Peyer's patch (tissue), 4 donors: ENCODE data around the gene ARL5C.

Experiments
- CTCF ChIP-seq, 6 experiments: fragments of 450-650 bp in 4 of 6; fragments of 200-600 bp in 2 of 6; sonication (generic) in 1 of 6; IDR thresholded peaks; one replicate each; pipeline ENCODE4 v1.5.1; 2017 to 2019; ENCODE audit warnings: antibody characterized with exemption in 6 of 6, mild to moderate bottlenecking in 3 of 6, moderate library complexity in 1 of 6
- POLR2A ChIP-seq, 2 donors: fragments of 450-650 bp; IDR thresholded peaks; one replicate each; pipeline ENCODE4 v1.5.1; 2017; ENCODE audit warnings: antibody characterized with exemption in 2 of 2, mild to moderate bottlenecking in 2 of 2, moderate library complexity in 2 of 2

DNA sequence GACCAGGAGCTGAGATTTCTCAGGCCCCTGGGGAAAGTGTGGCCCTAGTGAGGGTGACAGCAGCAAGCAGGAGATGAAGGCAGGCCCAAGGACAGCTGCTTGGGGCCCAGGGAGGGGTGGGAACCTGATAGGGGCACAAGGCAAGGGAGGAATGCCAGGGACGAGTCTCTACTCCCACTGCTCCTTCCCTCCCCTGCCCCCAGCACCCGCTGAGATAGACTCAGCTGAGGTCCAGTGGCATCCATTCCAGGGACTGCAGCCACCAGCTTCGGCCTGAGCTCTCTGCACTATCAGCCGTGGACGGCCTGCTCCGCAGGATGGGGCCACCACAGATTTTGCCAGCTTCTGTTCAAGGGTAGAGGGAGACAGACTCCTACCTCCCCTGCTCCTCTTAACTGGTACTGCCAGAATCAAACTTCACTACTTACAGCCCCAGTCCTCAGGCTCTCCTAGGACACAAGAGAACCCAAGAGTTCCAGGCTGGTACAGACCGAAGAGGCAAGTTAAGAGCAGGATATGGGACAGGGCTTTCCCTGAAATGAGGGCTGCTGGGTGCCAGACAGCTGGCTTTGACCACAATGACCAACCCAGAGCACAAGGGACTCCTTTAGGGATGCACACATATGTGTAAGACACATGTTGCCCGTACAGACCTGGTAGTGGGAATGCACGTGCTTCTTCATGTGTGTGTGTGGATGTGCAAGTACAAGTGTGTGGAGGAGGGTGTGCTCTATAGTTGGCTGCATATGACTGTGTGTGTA is 26.0 kb upstream of the ARL5C start:
- TF ChIP-seq CTCF (IDR thresholded peaks at IDR 0.05) (no peak), POLR2A (IDR thresholded peaks at IDR 0.05) (no peak)
